H1 (cell line): ENCODE results near the gene SERGEF. TPM values are rescaled to one million over a fixed set of nuclear protein-coding genes. Genes with fewer than 3 reads are reported as not detected.

ENCODE experiments used
- CTCF ChIA-PET: fragments of 300-600 bp; sonication (Branson Sonifier 250); formaldehyde crosslinking; loops from one replicate; lab custom pipeline; 2021; ENCODE audit not compliant: partially characterized antibody; lab: Charles Lee
- POLR2A ChIA-PET: fragments of 300-600 bp; sonication (Branson Sonifier 250); formaldehyde crosslinking; loops from one replicate; lab custom pipeline; 2021; ENCODE audit warnings: inconsistent platforms; ENCODE audit not compliant: partially characterized antibody; lab: Charles Lee
- DNase-seq, 2 experiments: peaks; one replicate each; pipeline versions ENCODE4 v3.0.0 to v3.0.0-alpha.2; 2010 to 2022; ENCODE audit warnings: low spot score in 2 of 2, low read depth in 1 of 2, mixed read lengths in 1 of 2
- FAIRE-seq: peaks from 2 replicates; lab custom pipeline; 2011; peaks lifted over from hg19 to GRCh38; lab: Jason Lieb, UNC
- H2AFZ ChIP-seq: 2 replicates; pipeline ENCODE4 v1.8.1; 2012; ENCODE audit warnings: low read length, inconsistent platforms
- H2AK5ac ChIP-seq: 2 replicates; pipeline ENCODE4 v1.6.1; 2013; ENCODE audit warnings: low read depth, low read length
- H2BK120ac ChIP-seq: replicated peaks from 2 replicates; pipeline ENCODE3; 2013; ENCODE audit warnings: low read depth, low read length, inconsistent platforms
- H2BK12ac ChIP-seq: 2 replicates; pipeline ENCODE4 v1.6.1; 2013; ENCODE audit warnings: low read depth, low read length
- H2BK15ac ChIP-seq: 2 replicates; pipeline ENCODE4 v1.6.1; 2013; ENCODE audit warnings: low read length
- H2BK20ac ChIP-seq: 2 replicates; pipeline ENCODE4 v1.6.1; 2013; ENCODE audit warnings: low read length
- H2BK5ac ChIP-seq: 2 replicates; pipeline ENCODE4 v1.6.1; 2013; ENCODE audit warnings: low read depth, low read length
- H3K14ac ChIP-seq: 2 replicates; pipeline ENCODE4 v1.6.1; 2013; ENCODE audit warnings: inconsistent platforms; ENCODE audit not compliant: insufficient read length
- H3K18ac ChIP-seq: 2 replicates; pipeline ENCODE4 v1.6.1; 2013; ENCODE audit warnings: low read length; ENCODE audit errors: extremely low read depth
- H3K23ac ChIP-seq: 2 replicates; pipeline ENCODE4 v1.6.1; 2013; ENCODE audit warnings: inconsistent platforms; ENCODE audit not compliant: insufficient read length
- H3K23me2 ChIP-seq: 2 replicates; pipeline ENCODE4 v1.6.1; 2013; ENCODE audit warnings: low read depth, low read length
- H3K27ac ChIP-seq: 2 replicates; pipeline ENCODE4 v1.6.1; 2011; ENCODE audit warnings: low read depth, low read length, inconsistent platforms
- H3K27me3 ChIP-seq, 4 experiments: replicated peaks in 1 of 4; 1 replicate in 1 of 4; 2 replicates in 3 of 4; pipeline versions ENCODE4 v1.6.1 to v1.8.1; 2011 to 2013; ENCODE audit warnings: low read length in 3 of 4, mild to moderate bottlenecking in 3 of 4, inconsistent platforms in 2 of 4, mixed read lengths in 2 of 4, moderate library complexity in 1 of 4; ENCODE audit not compliant: control insufficient read depth in 3 of 4, insufficient read depth in 3 of 4; ENCODE audit errors: extremely low read depth in 1 of 4
- H3K36me3 ChIP-seq, 4 experiments: 2 replicates each; pipeline versions ENCODE4 v1.6.1 to v1.8.1; 2011 to 2013; ENCODE audit warnings: mild to moderate bottlenecking in 4 of 4, low read length in 3 of 4, moderate library complexity in 2 of 4, control low read depth in 1 of 4, inconsistent platforms in 1 of 4; ENCODE audit not compliant: insufficient read depth in 4 of 4, control insufficient read depth in 2 of 4
- H3K4ac ChIP-seq: replicated peaks from 2 replicates; pipeline ENCODE3; 2013; ENCODE audit warnings: low read length, low read depth, mixed read lengths, inconsistent platforms; ENCODE audit not compliant: insufficient read length
- H3K4me1 ChIP-seq, 4 experiments: replicated peaks in 1 of 4; 1 replicate in 1 of 4; 2 replicates in 3 of 4; pipeline versions ENCODE4 v1.6.1 to v1.8.1; 2011 to 2013; ENCODE audit warnings: low read length in 3 of 4, inconsistent platforms in 2 of 4, mixed read lengths in 1 of 4; ENCODE audit not compliant: insufficient read depth in 4 of 4, control insufficient read depth in 3 of 4
- H3K4me2 ChIP-seq, 2 experiments: 2 replicates each; pipeline versions ENCODE4 v1.6.1 to v1.8.1; 2011 to 2013; ENCODE audit warnings: low read depth in 2 of 2, low read length in 2 of 2, control low read depth in 1 of 2, inconsistent platforms in 1 of 2, mild to moderate bottlenecking in 1 of 2; ENCODE audit not compliant: insufficient read depth in 1 of 2
- H3K4me3 ChIP-seq, 4 experiments: fragments of 200-600, 300-600 bp in 1 of 4; sonication (generic), shearing (Covaris generic), sonication (Bioruptor Twin) in 1 of 4; 2 replicates each; pipeline versions ENCODE4 v1.5.1 to v1.8.1; 2011 to 2016; ENCODE audit warnings: low read length in 4 of 4, low read depth in 3 of 4, control low read depth in 2 of 4, inconsistent platforms in 2 of 4, mild to moderate bottlenecking in 2 of 4, mixed read lengths in 1 of 4, moderate library complexity in 1 of 4; ENCODE audit not compliant: insufficient read depth in 2 of 4; ENCODE audit errors: extremely low read depth in 1 of 4
- H3K56ac ChIP-seq: replicated peaks from 2 replicates; pipeline ENCODE3; 2013; ENCODE audit warnings: low read depth, mild to moderate bottlenecking, mixed read lengths, low read length, inconsistent platforms; ENCODE audit not compliant: insufficient read length
- H3K79me1 ChIP-seq: 2 replicates; pipeline ENCODE4 v1.6.1; 2013; ENCODE audit warnings: low read depth, low read length, control low read depth
- H3K79me2 ChIP-seq, 2 experiments: 2 replicates each; pipeline versions ENCODE4 v1.6.1 to v1.8.1; 2012 to 2013; ENCODE audit warnings: low read length in 2 of 2, mild to moderate bottlenecking in 2 of 2, inconsistent platforms in 1 of 2; ENCODE audit not compliant: insufficient read depth in 2 of 2, control insufficient read depth in 1 of 2
- H3K9ac ChIP-seq, 4 experiments: replicated peaks in 1 of 4; 1 replicate in 1 of 4; 2 replicates in 3 of 4; pipeline versions ENCODE4 v1.6.1 to v1.8.1; 2011 to 2013; ENCODE audit warnings: low read depth in 3 of 4, low read length in 3 of 4, control low read depth in 2 of 4, mild to moderate bottlenecking in 2 of 4, moderate library complexity in 2 of 4, inconsistent platforms in 1 of 4; ENCODE audit errors: extremely low read depth in 1 of 4
- H3K9me3 ChIP-seq, 2 experiments: 2 replicates each; pipeline versions ENCODE4 v1.6.1 to v1.8.1; 2012 to 2013; ENCODE audit warnings: mild to moderate bottlenecking in 2 of 2, moderate library complexity in 2 of 2, control low read depth in 1 of 2, inconsistent platforms in 1 of 2, low read depth in 1 of 2, low read length in 1 of 2, mixed read lengths in 1 of 2; ENCODE audit not compliant: insufficient read depth in 2 of 2
- H4K20me1 ChIP-seq, 2 experiments: replicated peaks in 1 of 2; 2 replicates each; pipeline versions ENCODE3 to v1.8.1; 2011 to 2013; ENCODE audit warnings: inconsistent platforms in 2 of 2, low read length in 2 of 2, mild to moderate bottlenecking in 1 of 2; ENCODE audit not compliant: insufficient read depth in 2 of 2, control insufficient read depth in 1 of 2
- H4K5ac ChIP-seq: 2 replicates; pipeline ENCODE4 v1.6.1; 2013; ENCODE audit warnings: low read length, low read depth, mixed read lengths, inconsistent platforms; ENCODE audit not compliant: insufficient read length
- H4K8ac ChIP-seq: 2 replicates; pipeline ENCODE4 v1.8.0; 2013; ENCODE audit warnings: mild to moderate bottlenecking, moderate library complexity, low read length, inconsistent platforms; ENCODE audit not compliant: insufficient read depth; ENCODE audit errors: extremely low read depth
- H4K91ac ChIP-seq: replicated peaks from 2 replicates; pipeline ENCODE3; 2013; ENCODE audit warnings: low read length, mixed read lengths, inconsistent platforms; ENCODE audit not compliant: insufficient read length
- PHF8 ChIP-seq: fragments of 200-600 bp; sonication (generic); conservative IDR thresholded peaks from 2 replicates; pipeline ENCODE4 v1.7.1; 2012; ENCODE audit warnings: low read depth, mild to moderate bottlenecking, inconsistent platforms, low read length, moderate library complexity
- TEAD4 ChIP-seq: IDR thresholded peaks from 2 replicates; pipeline ENCODE4 v1.6.1; 2012; ENCODE audit warnings: low read depth, low read length, inconsistent platforms, mixed read lengths
- WGBS, 2 experiments: shearing (Covaris generic) in 1 of 2; methylation state at CpG; one replicate each; pipeline versions ENCODE4 v1.1.6 to v1.1.7; 2013 to 2015; ENCODE audit warnings: low lambda C conversion rate in 2 of 2, mixed read lengths in 2 of 2, inconsistent platforms in 1 of 2, low coverage in 1 of 2, missing lambda C conversion rate in 1 of 2; ENCODE audit not compliant: insufficient replicate concordance in 2 of 2, insufficient coverage in 1 of 2, insufficient read length in 1 of 2; ENCODE audit errors: extremely low coverage in 1 of 2, missing lambda C conversion rate in 1 of 2; 5-methylcytosine and 5-hydroxymethylcytosine counted together
- polyA plus RNA-seq, 7 experiments: library from polyadenylated mRNA; depleted of rRNA in 3 of 7; stranded (reverse) in 5 of 7; unstranded in 2 of 7; fragments of >200 nt in 5 of 7; fragments of 200-250 nt in 2 of 7; gene quantifications; 1 replicate in 5 of 7; 2 replicates in 1 of 7; 4 replicates in 1 of 7; pipeline versions ENCODE4 v1.2.1 to v1.2.3, GENCODE V29; 2011 to 2013; ENCODE audit warnings: missing spikeins in 2 of 7, mixed read lengths in 2 of 7
- total RNA-seq: library from RNA; stranded (reverse); fragmentation: NEBNext Ultra II Directional; extraction: Animal tissue kit (Norgen Biotek cat#: 25700); gene quantifications from 2 replicates; pipeline ENCODE4 v1.2.1, GENCODE V29; 2021

SERGEF gene
- total and polyA plus RNA-seq, 2 of the 8 experiments (the other 6 are each of a cell fraction or from before 2014, with no cell fraction given): 16.6 to 28.8 TPM

DNA sequence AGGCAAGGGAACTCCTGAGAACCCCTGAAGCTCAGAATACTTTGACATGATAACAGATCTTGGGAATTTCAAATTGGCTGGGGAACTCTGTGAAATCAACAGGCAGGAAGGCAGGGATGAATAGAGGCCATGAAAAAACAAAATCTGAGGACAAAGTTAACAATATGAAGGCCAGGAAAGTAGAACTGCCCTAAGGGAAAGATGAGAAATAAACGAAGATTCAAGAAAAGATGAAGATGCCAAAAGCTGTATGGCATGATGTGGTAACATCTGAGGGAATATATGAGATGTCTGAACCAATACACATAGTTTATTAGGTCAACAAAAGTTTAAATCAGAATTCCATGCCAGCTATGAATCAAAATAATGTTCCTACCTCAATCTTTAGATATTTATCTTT lies 25.0 kb downstream of the SERGEF start:
- Histone ChIP-seq H3K27me3 (no peaks in the 10 kb centered on the region), H4K91ac (no peak overlapping the region), H2BK120ac (no peak overlapping the region), H3K14ac (no peak overlapping the region), H3K4me3 (no peak overlapping the region), H3K27ac (no peak overlapping the region), H3K9me3 (no peaks in the 10 kb centered on the region), H4K8ac (no peak overlapping the region), H2BK5ac (no peak overlapping the region), H3K9ac (no peak overlapping the region), H3K4me2 (no peak overlapping the region), H3K18ac (no peak overlapping the region), H3K4me1 (no peaks in the 10 kb centered on the region), H3K56ac (no peak overlapping the region), H3K23me2 (no peaks in the 10 kb centered on the region), H3K79me1 (no peaks in the 10 kb centered on the region), H2BK20ac (no peak overlapping the region), H3K23ac (no peak overlapping the region), H2AK5ac (no peak overlapping the region), H3K4ac (no peak overlapping the region), H2BK12ac (no peak overlapping the region), H4K5ac (no peak overlapping the region), H4K20me1 (peaks cover 2 to 3% of the 10 kb centered on the region in 2 experiments), H2BK15ac (no peak overlapping the region), H3K36me3 (peaks cover 2 to 10% (median 3%) of the 10 kb centered on the region in 4 experiments), H2AFZ (no peak overlapping the region), H3K79me2 (no peaks in the 10 kb centered on the region)
- POLR2A ChIA-PET: no interaction called here
- no peak for TF ChIP-seq TEAD4
- no peak for TF ChIP-seq PHF8
- WGBS, 2 experiments: 85% methylated on average over 1 of the region's 1 CpG; no CpG with 5 or more reads in 1 of the 2 experiments
- no peak for DNase-seq
- FAIRE-seq: no peak
- CTCF ChIA-PET: interaction anchor here (0.5 to 4.6 kb wide), 9 partner anchors 10 to 247 kb away, joined by 3 to 37 read pairs (median 3); no protein-coding TSS in a partner anchor
